Stimulated activated CD4-positive, alpha-beta T cell treated with anti-CD3 and anti-CD28 coated beads, Interleukin-2, amount 100 ng/mL, for 24 hours (primary cell): ENCODE data around the gene ASNS.

Source experiments
- DNase-seq, 2 donors: peaks; one replicate each; pipeline ENCODE4 v3.0.0-alpha.2; 2020

The ASNS gene

DNA sequence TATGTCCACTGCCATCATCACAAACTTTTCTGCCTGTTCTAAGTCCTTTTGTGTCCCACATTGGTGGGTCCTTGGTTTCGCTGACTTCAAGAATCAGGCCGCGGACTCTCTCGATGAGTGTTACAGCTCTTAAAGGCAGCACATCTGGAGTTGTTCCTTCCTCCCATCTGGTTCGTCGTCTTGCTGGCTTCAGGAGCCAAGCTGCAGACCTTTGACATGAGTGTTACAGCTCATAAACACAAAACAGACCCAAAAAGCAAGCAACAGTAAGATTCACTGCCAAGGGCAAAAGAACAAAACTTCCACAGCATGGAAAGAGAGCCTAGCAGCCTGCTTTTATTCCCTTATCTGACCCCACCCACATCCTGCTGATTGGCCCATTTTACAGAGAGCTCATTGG, 30.2 kb downstream of the ASNS start:
- DNase-seq: no peak

DNA sequence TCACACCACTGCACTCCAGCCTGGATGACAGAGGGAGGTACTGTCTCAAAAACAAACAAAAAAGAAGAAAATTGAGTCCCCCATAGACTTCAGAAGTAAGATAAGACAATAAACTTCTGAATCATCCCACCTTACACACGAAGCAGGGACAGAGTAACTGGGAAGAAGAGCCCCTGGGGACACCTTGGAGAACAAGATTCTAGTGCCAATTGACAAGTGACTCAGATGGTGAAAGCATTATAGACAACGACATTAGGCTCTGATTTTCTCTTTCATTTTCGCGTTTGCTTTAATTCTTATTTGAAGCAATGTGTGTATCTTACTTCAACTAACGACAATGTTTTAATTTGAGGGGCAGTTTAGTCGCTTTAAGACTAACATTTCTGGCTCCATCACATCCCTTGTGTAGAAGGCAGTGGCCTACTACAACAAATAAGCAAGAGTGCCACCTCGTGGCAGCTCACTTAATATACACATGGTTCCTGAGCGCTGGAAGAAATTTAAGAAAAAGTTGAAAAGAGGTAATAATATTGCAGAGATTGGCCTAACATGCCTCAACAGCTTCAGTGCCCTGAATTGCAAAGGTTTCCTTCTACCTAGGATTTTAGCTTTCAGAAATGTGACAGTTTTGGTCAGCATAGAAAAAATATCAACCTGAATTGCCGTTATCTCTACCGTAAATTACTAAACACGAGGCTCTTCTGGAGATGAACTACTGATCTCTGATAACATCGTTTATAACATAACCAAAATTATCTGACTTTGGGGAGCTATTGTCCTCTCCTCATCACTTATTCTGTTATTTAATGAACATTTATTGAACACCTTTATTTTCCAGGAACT, 36.7 kb downstream of the ASNS start:
- DNase-seq: peak; percentile 66 to 73

DNA sequence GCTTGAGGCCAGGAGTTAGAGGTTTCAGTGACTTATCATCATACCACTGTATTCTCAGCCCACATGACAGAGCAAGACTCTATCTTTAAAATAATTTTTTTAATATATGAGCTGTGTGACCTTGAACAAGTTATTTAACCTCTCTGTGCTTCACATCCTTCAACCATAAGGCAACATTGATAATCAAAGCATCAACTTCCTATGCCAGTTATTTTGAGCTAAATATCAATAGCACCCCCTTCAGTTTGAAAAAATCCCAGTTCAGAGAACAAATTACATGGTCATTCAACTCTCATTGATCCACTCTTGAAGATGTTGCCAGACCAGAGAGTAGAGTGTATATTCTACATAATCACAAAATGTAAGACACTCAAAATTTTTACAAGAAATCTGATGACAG, 53.0 kb downstream of the ASNS start:
- DNase-seq: no peak

DNA sequence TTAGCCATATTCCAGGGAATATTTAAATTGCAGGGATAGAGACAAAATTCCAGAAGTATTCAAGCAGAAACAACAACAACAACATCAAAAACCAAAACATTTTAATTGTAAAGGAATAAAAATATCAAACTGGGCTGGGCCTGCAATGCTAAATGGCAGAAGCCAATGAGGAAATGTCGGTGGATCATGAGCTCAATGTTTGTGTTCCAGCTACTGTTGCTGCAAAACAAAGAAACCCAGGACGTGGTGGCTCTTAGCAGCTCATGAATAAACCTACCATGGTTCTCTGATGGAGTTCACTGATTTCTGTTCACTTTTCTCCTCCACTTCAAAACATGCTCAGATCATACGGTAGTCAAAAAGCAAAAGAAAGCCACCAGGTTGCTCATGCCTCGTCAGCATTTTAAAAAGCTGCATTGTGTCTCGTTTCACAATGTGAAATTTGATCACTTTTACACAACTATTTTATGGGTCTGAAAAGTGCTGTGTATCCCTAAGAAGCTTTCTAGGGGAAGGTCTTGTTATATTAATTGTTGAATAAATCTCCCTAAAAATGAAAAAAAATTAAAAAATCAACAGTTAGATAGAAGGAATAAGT, 54.0 kb downstream of the ASNS start:
- DNase-seq: no peak
